ENCODE data around the gene ZFHX3.

The ZFHX3 gene

DNA sequence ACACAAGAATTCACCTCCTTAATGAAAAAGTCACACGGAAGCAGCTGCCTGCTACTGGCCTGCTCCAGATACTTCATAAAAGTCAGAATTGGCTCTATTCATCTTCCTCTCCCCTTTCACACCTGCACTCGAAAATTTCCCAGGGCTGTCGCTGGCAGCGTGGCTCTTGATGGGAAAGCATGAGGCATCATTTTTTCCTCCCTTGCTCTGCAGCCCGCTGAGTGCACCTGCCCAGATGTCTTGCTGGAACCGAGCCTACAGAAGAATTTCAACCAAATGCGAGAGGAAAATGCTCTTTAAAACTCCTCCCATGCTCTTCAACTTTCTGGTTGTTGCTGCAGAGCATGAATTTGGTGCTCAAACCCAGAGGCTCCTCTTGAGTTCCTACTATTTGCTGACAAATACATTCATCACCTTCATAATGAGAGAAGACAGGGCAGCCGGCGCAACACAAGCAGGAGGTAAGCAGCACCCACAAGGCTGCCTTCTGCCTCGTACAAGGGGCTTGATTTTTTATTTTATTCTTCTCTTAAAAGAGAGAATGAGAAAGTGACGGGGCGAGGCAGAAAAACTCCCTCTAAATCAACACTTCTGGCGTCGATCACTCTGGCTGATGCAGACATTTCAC is 146.8 kb downstream of the ZFHX3 start:
- DNase-seq (ENCODE audit: low spot score), result no peak

GRCh38 chr16:72898216-72898825 is 149.6 kb downstream of the ZFHX3 start:
- no peak for DNase-seq (ENCODE audit: low spot score)

GRCh38 chr16:72897707-72898106 is 150.2 kb downstream of the ZFHX3 start:
- no peak for DNase-seq (ENCODE audit: low spot score)

- no peak for DNase-seq (ENCODE audit: low spot score)
Observed at GRCh38 chr16:72896485-72897118, 151.3 kb downstream of the ZFHX3 start.

GRCh38 chr16:72895951-72896350 is 152.0 kb downstream of the ZFHX3 start:
- DNase-seq (ENCODE audit: low spot score), result no peak

GRCh38 chr16:72894293-72895151 is 153.4 kb downstream of the ZFHX3 start:
- DNase-seq (ENCODE audit: low spot score), result no peak

- DNase-seq (ENCODE audit: low spot score), result no peak
Observed at GRCh38 chr16:72891291-72892227, 156.4 kb downstream of the ZFHX3 start.

GRCh38 chr16:72890587-72890986 is 157.3 kb downstream of the ZFHX3 start:
- DNase-seq (ENCODE audit: low spot score), result no peak

DNA sequence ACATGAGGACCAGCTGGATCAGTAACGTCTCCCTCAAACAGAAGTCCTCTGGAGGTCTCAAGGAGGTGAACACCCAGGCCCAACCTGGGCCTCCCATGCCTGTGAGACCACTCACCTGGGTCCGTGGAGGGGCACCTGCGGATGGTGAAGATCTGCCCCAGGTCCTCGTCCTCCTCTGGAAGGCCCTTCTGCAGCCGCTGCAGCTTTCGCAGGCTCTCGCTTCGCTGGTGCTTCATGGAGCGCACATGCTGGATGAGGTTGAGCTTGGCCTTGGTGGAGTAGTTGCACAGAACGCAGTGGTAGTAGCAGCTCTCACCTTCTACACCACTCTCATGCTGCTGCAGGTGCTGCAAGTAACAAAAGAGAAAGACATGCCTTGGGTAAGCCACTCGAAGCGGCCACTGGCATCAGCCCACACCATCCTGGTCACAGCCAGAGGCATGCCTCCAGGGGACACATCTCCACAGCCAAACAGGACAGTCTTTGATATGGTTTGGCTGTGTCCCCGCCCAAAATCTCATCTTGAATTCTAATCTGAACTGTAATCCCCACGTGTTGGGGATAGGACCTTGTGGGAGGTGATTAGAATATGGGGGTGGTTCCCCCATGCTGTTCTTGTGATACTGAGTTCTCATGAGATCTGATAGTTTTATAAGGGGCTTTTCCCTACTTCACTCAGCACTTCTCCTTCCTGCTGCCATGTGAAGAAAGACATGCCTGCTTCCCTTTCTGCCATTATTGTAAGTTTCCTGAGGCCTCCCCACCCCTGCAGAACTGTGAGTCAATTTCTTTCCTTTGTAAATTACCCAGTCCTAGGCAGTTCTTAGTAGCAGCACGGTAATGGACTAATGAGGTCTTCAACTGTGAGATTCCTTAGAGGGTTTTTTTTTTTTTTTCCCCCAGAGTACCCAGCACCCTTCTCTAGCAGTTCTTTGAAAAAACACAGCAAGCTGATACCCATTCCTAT is 158.0 kb downstream of the ZFHX3 start:
- no peak for DNase-seq (ENCODE audit: low spot score)

DNA sequence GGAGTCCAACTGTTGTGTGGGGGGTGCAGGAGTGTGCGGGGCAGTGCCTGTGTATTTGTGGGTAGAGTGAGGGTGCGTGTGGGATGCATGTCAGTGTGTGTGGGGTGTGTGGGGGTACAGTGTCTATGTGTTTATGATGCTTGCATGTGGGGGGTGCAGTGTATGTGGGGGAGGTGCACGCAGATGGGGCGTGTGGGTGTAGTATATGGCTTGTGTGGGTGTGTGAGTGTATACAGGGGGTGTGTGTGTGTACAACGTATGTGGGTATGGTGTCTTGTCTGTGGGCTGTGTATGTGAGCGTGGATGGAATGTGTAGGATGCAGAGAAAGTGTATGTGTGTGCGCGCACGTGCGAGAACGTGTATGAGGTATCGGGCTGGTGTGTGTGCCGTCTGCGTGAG is 160.4 kb downstream of the ZFHX3 start:
- no peak for DNase-seq (ENCODE audit: low spot score)

DNA sequence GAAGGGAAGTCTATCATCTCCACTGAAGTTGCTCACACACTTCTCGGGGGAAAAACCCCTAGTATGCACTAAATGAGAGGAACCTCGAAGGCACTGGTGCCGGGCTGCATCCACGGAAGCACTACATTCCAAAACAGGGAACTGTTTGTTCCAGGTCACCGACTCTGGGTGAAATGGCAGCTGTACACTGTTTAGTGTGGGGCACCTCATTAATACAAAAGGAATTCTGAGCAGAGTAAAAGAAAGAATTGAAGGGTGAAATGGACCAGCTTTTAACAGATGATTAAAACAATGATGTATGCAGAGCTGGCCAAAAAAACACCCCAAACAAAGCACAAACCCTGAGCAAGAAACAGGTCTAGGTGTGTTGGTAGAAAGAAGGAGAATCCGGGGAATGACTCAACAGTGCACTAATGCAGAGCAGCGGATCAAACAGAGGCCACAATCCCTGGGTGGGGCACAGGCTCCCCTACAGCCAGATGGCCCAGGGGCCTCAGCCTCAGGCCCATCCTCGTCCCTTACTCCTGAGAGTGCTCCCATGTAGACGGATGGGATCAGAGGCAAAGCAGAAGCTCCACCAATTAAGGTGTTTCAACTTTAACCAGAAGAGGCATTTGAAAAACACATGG is 161.5 kb downstream of the ZFHX3 start:
- DNase-seq (ENCODE audit: low spot score), result peak; percentile 46

DNA sequence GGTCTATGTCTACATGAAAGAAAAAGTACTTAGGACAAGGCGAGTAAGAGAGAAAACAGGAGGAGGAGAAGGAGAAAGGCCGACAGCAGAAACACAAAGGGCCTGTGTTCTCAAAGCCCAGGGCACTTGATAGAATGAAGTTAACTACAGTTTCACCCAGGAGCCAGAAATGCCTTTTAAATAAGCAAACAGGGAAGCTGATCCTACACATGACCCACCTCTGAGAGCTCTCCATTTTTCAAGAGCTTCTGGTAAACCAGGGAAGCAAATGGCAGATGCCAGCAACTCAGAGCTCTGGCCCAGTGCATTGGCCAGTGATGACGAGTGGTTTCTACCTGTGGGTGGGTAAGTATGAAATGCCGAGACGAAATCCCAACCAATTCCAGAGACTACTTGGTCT is 163.4 kb downstream of the ZFHX3 start:
- no peak for DNase-seq (ENCODE audit: low spot score)

DNA sequence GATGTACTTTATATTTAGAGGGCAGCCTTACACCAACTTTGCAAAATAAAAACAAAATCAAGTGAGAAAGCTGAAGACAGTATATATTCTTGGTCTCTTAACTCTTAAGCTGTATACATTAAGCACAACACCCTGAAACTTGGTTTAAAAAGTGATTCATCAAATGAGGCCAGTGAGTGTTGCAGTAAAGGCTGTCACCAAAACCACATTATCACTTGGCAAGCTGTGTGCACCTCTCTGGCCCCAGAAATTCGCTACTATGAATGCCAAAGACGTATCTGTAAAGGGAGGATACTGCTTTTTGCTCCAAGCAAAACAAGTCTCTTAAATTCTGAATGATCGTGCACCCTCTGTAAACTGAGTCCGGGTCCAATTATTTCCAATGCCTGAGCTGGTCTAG is 163.9 kb downstream of the ZFHX3 start:
- DNase-seq (ENCODE audit: low spot score), result no peak

DNA sequence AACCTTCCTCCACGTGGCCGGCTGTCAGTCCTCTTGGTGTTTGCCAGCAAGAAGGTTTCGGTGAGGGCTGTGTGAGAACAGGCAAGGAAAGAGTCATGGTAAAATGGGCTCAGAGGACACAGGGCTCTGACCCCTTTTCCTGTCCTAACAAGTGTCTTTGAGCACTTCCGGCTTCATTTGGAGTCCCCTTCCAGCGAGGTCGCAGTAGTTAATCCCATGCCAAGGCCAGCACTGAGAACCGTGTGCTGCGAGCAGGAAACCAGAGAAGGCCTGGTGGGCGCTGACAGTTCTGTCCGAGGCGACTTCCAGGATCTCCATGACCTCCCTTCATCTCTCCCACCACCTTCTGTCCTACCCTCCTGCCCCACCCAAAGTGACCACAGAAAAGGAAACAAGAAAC is 168.1 kb downstream of the ZFHX3 start:
- DNase-seq (ENCODE audit: low spot score), result no peak

DNA sequence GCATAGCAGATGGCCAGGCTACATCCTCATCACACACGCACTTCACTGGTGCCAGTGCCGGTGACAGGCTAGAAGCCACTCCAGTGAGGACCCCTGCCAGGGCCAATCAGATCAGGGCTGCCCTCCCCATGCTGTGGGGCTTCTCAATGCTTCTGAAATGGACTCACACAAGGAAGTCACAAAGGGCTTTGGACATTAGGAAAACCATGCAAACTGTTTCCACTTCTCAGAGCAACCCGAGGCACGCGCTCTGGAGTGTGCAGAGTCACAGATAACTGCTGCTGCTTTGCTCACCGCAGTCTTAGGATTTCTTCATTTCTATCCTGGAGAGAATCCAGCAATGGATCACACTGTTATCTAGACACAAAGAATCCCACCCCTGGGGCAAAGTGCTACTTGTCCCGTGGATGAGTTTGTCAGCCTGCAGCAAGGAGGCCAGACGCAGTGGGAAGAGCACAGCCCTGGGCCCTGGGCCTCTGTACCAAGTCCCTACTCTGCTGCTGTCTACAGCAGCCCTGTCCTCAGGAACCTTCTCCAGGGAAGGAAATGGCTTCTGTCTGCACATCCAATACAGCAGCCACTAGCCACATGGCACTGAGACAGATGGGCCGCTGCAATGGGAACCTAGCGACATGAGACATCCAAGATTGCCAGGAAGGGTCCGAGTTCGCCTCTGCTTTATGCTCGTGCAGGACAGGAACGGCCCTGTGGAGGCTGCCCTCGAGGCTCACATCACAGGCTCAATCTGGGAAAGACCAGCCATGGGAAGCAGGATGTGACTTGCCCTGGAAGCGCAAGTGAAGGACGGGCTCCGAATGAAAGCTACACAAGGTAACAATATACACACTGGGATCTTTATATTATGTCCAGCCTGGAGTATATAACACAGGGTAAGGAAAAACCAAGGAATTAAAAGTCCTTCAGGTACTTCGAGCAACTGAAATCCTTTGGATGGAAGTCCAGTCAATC is 169.3 kb downstream of the ZFHX3 start:
- DNase-seq (ENCODE audit: low spot score), result no peak

DNA sequence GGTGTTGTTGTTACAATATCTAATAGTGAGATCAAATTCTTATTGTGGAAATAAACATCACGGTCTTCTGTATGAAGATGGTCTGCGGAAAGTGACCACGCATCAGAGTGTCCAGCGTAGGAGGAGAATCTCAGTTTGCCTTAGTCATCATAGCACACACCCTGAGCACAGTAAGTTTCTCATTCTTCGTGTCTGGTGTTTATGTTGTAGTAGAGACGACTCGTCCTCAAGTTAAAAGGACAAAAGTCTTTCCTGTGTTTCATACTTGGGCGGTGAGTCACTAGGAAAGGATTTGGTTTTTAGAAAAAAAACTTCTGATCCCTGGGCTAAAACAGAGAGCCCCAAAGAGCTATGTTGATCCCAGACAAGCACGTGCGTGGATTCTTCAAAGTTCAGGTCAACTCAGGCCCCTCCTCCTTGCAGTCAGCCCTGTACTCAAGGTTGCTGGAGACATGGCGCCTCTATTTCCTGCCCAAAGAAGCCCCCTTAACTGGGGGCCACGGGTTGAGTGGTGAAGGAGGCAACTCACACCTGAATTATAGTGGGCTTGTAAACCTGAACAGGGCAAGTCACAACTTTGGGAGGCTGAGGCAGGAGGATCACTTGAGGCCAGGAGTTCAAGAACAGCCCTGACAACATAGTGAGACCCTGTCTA is 170.4 kb downstream of the ZFHX3 start:
- peak; percentile 93 for DNase-seq (ENCODE audit: low spot score)

- DNase-seq (ENCODE audit: low spot score), result no peak
Observed at GRCh38 chr16:72876981-72877373, 171.0 kb downstream of the ZFHX3 start.

DNA sequence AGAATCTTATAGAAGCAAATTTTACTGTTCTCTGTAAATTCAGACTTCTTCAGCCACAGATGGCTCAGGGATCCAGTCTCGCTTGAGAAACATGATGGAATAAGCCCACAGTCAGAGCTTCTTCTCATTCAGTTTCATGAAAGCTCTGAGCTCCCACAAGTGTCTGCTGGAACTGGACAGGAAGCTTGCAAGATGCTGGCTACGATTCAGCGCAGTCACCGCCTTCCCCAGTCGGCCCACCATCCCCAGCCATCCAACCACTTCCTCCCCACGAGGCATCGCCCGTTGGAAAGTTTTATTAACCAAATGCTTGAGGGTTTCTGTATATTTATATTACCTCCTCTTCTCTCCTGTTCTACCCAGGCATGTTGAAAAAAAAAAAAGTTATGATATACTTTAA is 171.7 kb downstream of the ZFHX3 start:
- peak; percentile 53 for DNase-seq (ENCODE audit: low spot score)
